HepG2 (cell line): ENCODE results near the gene PANX1. TPM values are rescaled to one million over a fixed set of nuclear protein-coding genes. Genes with fewer than 3 reads are reported as not detected.

Source experiments
- ASH2L ChIP-seq: fragments of 300-600, 200-600 bp; sonication (generic); IDR thresholded peaks from 2 replicates; pipeline ENCODE4 v1.7.0; 2017; ENCODE audit warnings: low read depth, mild to moderate bottlenecking, moderate library complexity, mixed read lengths, low read length; ENCODE audit not compliant: insufficient read length
- CENPX ChIP-seq: sonication (generic); formaldehyde crosslinking; IDR thresholded peaks from 2 replicates; pipeline ENCODE4 v1.9.0; 2021; ENCODE audit warnings: mild to moderate bottlenecking, missing genetic modification reagents, moderate library complexity
- FOXA3 ChIP-seq: IDR thresholded peaks from 2 replicates; pipeline ENCODE4 v1.6.1; 2016; ENCODE audit warnings: missing genetic modification reagents, missing compliant biosample characterization
- GABPA ChIP-seq, 2 experiments: IDR thresholded peaks; 2 replicates each; pipeline ENCODE4 v1.6.1; 2011 to 2016; ENCODE audit warnings: low read depth in 2 of 2, low read length in 1 of 2, missing biosample characterization in 1 of 2, missing genetic modification characterization in 1 of 2
- GPN1 ChIP-seq: sonication (generic); formaldehyde crosslinking; IDR thresholded peaks from 2 replicates; pipeline ENCODE4 v1.5.1; 2020; ENCODE audit warnings: missing genetic modification reagents, borderline replicate concordance
- MBNL3 ChIP-seq: fragments of 250-450 bp; sonication (Bioruptor Pico); conservative IDR thresholded peaks from 2 replicates; pipeline ENCODE4 v1.8.0; 2022; ENCODE audit warnings: mild to moderate bottlenecking, inconsistent platforms
- NCOA2 ChIP-seq: sonication (generic); formaldehyde crosslinking; IDR thresholded peaks from 2 replicates; pipeline ENCODE4 v1.8.0; 2022; ENCODE audit warnings: inconsistent platforms
- SATB2 ChIP-seq: sonication (generic); formaldehyde crosslinking; IDR thresholded peaks from 2 replicates; pipeline ENCODE4 v1.5.0; 2020; ENCODE audit warnings: missing genetic modification reagents
- SIX4 ChIP-seq: sonication (generic); formaldehyde crosslinking; IDR thresholded peaks from 2 replicates; pipeline ENCODE4 v1.4.0; 2020; ENCODE audit warnings: missing genetic modification reagents
- ZFP90 ChIP-seq: sonication (generic); formaldehyde crosslinking; IDR thresholded peaks from 2 replicates; pipeline ENCODE4 v1.8.0; 2022; ENCODE audit warnings: missing genetic modification reagents, mild to moderate bottlenecking, inconsistent platforms, borderline replicate concordance
- ZNF354B ChIP-seq: sonication (generic); formaldehyde crosslinking; IDR thresholded peaks from 2 replicates; pipeline ENCODE4 v1.8.0; 2022; ENCODE audit warnings: mild to moderate bottlenecking, missing genetic modification reagents
- ZNF549 ChIP-seq: sonication (generic); formaldehyde crosslinking; IDR thresholded peaks from 2 replicates; pipeline ENCODE4 v1.5.0; 2020; ENCODE audit warnings: missing genetic modification reagents
- polyA plus RNA-seq, 8 experiments: library from polyadenylated mRNA; depleted of rRNA in 3 of 8; stranded (reverse) in 7 of 8; unstranded in 1 of 8; fragments of >200 nt; fragmentation: Illumina TruSeq in 4 of 8; extraction: Trizol in 4 of 8; gene quantifications; 2 replicates each; pipeline versions ENCODE4 v1.2.1 to v1.2.3, GENCODE V29; 2011 to 2016; ENCODE audit warnings: low read depth in 4 of 8, missing spikeins in 1 of 8, mixed read lengths in 1 of 8; ENCODE audit not compliant: insufficient read depth in 1 of 8
- total RNA-seq, 5 experiments: library from RNA; depleted of rRNA; stranded (reverse); fragments of >200 nt; fragmentation: Illumina TruSeq; extraction: Trizol; gene quantifications; 2 replicates each; pipeline ENCODE4 v1.2.3, GENCODE V29; 2016; ENCODE audit warnings: low read depth in 1 of 5
- TF ChIP-seq, protein P1 (sequence below): sonication (generic); formaldehyde crosslinking; IDR thresholded peaks from 2 replicates; pipeline ENCODE4 v1.8.0; 2022; ENCODE audit warnings: missing genetic modification reagents, mild to moderate bottlenecking, inconsistent platforms, borderline replicate concordance
- TF ChIP-seq, protein P2 (sequence below): sonication (generic); formaldehyde crosslinking; IDR thresholded peaks from 2 replicates; pipeline ENCODE4 v1.5.0; 2020; ENCODE audit warnings: mild to moderate bottlenecking, missing genetic modification reagents
- TF ChIP-seq, protein P3 (sequence below): IDR thresholded peaks from 2 replicates; pipeline ENCODE4 v1.4.0; 2020; ENCODE audit warnings: mild to moderate bottlenecking, missing genetic modification reagents

The PANX1 gene
- total and polyA plus RNA-seq, 2 of the 13 experiments (the other 11 are each of a cell fraction or from before 2014, with no cell fraction given) = 8.3 to 24.8 TPM

DNA sequence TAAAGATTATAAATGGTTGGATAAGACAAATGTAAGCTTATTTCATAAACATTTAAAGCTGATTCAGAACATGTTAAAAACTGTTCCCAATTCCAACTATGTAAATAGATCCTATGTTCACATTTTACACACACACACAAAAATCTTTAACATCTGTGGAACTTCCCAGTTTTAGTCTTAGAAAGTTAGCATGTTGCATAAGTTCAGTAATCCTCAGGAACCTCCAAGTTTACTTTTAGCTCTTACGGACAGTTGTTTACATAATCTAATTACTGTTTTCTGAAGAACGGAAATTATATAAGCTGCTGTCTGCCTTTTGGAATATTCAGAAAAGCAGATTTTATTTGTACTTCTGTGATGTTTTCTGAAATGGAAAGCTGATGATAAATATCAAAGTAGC lies 53.3 kb downstream of the PANX1 start (continued):
- TF ChIP-seq ASH2L (no peak), FOXA3 (CRISPR knock-in tag) (peak; percentile 51; the same call in 1 of the 2 replicates), ZNF354B (CRISPR knock-in tag) (no peak), ZNF549 (no peak), SATB2 (CRISPR knock-in tag) (no peak), MBNL3 (no peak), CENPX (CRISPR knock-in tag) (no peak), GABPA (IDR thresholded peaks at IDR 0.05; ENCODE audit: low read depth, low read length) (no peak), GABPA (CRISPR knock-in tag; IDR thresholded peaks at IDR 0.05; ENCODE audit: low read depth) (no peak), ZFP90 (no peak), SIX4 (CRISPR knock-in tag) (no peak), GPN1 (CRISPR knock-in tag) (no peak), NCOA2 (no peak)
- TF ChIP-seq, protein P1, sequence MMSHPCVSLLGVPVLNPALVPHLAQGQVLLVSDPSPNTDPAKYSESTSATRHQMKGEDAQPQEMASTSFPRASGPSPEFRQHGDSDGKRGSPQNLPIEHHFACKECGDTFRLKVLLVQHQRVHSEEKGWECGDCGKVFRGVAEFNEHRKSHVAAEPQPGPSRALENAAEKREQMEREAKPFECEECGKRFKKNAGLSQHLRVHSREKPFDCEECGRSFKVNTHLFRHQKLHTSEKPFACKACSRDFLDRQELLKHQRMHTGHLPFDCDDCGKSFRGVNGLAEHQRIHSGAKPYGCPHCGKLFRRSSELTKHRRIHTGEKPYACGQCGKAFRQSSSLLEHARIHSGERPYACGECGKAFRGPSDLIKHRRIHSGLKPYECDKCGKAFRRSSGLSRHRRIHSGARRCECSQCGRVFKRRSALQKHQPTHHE (CRISPR knock-in tag) = no peak
- TF ChIP-seq, protein P2, sequence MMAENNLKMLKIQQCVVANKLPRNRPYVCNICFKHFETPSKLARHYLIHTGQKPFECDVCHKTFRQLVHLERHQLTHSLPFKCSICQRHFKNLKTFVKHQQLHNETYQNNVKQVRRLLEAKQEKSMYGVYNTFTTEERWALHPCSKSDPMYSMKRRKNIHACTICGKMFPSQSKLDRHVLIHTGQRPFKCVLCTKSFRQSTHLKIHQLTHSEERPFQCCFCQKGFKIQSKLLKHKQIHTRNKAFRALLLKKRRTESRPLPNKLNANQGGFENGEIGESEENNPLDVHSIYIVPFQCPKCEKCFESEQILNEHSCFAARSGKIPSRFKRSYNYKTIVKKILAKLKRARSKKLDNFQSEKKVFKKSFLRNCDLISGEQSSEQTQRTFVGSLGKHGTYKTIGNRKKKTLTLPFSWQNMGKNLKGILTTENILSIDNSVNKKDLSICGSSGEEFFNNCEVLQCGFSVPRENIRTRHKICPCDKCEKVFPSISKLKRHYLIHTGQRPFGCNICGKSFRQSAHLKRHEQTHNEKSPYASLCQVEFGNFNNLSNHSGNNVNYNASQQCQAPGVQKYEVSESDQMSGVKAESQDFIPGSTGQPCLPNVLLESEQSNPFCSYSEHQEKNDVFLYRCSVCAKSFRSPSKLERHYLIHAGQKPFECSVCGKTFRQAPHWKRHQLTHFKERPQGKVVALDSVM = no peak
- TF ChIP-seq, protein P3, sequence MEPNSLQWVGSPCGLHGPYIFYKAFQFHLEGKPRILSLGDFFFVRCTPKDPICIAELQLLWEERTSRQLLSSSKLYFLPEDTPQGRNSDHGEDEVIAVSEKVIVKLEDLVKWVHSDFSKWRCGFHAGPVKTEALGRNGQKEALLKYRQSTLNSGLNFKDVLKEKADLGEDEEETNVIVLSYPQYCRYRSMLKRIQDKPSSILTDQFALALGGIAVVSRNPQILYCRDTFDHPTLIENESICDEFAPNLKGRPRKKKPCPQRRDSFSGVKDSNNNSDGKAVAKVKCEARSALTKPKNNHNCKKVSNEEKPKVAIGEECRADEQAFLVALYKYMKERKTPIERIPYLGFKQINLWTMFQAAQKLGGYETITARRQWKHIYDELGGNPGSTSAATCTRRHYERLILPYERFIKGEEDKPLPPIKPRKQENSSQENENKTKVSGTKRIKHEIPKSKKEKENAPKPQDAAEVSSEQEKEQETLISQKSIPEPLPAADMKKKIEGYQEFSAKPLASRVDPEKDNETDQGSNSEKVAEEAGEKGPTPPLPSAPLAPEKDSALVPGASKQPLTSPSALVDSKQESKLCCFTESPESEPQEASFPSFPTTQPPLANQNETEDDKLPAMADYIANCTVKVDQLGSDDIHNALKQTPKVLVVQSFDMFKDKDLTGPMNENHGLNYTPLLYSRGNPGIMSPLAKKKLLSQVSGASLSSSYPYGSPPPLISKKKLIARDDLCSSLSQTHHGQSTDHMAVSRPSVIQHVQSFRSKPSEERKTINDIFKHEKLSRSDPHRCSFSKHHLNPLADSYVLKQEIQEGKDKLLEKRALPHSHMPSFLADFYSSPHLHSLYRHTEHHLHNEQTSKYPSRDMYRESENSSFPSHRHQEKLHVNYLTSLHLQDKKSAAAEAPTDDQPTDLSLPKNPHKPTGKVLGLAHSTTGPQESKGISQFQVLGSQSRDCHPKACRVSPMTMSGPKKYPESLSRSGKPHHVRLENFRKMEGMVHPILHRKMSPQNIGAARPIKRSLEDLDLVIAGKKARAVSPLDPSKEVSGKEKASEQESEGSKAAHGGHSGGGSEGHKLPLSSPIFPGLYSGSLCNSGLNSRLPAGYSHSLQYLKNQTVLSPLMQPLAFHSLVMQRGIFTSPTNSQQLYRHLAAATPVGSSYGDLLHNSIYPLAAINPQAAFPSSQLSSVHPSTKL (CRISPR knock-in tag) = 0 out of 2 replicates have a peak, but pooled peaks have one; percentile 23
